Skeletal muscle cell (primary cell): ENCODE results near the gene ZDHHC14.

ENCODE experiments used
- DNase-seq: peaks from one replicate; pipeline ENCODE4 v3.0.0-alpha.2; 2010; ENCODE audit warnings: low read depth
- H3K4me3 ChIP-seq: 2 replicates; pipeline ENCODE4 v1.5.1; 2011; ENCODE audit warnings: low read depth, mild to moderate bottlenecking, control low read depth, low read length, moderate library complexity

ZDHHC14 gene

DNA sequence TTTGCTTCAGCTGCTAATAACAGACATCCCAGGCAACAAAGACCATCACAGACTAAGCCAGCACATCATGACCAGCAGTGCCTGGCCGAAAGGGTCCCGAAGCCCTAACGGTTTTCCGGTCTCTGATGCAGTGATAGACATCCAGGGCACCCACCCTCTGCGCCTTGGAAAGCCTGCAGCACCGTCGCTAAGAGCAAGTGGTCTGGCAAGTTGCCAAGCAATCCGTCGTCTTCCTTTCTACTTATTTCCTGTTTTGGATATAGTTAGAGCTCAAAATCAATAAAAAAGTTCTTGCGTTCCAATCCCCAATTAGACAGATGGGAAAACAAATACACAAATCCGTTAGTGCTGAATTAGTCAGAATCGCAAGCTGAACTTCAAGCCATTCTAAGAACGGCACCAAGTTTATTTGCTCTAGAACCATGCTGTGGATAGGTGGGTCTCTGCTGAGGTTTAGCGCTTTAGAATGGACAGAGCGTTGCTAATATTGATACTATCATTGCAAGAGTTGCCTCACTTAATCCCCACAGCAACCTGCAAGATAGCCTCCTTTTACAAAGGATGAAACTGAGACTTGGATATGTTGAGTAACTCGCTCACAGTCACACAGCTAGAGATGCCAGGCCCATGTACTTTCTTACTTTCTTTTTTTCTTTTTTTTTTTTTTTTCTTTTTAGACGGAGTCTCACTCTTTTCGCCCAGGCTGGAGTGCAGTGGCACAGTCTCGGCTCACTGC is 278.7 kb downstream of the ZDHHC14 start:
- no peak for DNase-seq
- H3K4me3 ChIP-seq, result no peak overlapping the region

DNA sequence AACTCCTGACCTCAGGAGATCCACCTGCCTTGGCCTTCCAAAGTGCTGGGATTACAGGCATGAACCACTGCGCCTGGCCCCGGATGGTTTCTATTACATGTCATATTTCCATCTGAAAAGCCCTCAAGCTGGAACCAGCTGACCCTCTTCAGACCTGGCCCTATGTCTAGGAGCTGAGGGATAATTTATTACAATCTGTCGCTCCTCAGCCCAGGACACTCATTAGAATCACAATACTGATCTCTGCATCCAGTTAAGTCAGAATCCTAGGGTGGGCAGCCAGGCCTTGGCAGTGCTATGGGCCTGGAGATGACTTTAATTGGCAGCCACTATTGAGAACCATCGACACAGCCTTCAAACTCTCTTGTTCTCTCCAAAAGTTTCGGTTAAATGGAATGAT is 279.4 kb downstream of the ZDHHC14 start:
- H3K4me3 ChIP-seq, result no peak overlapping the region
- no peak for DNase-seq

DNA sequence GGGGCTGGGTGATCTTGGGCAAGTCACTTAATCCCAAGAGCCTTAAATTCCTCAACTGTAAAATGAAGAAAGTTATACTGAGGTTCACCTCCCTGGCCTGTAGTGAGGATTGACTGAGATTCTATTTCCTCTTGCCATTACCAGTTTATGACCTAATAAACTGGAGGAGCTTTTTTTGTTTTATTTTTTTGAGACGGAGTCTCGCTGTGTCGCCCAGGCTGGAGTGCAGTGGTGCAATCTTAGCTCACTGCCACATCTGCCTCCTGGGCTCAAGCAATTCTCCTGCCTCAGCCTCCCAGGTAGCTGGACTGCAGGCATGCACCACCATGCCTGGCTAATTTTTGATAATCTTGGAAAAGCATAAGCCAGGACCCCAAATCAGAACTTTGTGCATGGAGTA is 280.7 kb downstream of the ZDHHC14 start:
- no peak overlapping the region for H3K4me3 ChIP-seq
- no peak for DNase-seq

DNA sequence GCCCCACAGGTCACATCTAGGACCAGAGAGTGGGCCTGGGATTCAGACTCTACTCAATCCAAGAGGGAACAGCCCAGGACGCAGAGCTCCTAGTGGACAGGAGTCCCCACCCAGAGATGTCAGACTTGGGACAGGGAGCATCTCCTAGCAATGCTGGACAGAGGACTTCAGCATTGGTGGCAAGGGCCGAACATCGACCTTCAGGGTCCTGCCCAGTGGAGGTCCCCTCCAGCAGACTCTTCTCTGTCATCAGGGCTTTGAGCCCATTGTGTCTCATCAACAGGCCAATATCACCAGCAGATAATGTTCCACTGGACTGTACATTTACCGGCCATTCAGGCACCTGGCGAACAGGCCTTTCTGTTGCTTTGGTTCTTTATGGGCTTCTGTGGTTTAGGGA is 282.3 kb downstream of the ZDHHC14 start:
- DNase-seq, result no peak
- no peak overlapping the region for H3K4me3 ChIP-seq

DNA sequence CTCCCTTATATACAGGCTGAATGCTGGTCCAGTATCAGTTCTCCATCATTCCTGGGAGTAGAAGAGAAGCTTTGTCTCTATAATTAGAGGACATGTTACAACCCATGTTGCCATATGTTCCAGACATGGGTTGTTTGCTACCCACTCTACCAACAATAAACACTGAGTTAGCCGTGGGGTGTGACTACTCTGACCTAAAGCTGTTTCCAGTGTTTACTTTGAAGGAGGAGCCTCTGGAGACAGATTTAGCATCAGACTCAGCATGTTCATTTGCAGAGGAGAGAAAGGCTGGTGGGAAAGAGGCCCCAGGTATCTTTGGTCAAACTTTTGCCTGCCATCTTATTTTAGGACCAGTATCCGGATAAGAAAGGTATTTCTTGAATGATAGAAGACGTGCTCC is 284.2 kb downstream of the ZDHHC14 start:
- H3K4me3 ChIP-seq, result no peak overlapping the region
- no peak for DNase-seq

DNA sequence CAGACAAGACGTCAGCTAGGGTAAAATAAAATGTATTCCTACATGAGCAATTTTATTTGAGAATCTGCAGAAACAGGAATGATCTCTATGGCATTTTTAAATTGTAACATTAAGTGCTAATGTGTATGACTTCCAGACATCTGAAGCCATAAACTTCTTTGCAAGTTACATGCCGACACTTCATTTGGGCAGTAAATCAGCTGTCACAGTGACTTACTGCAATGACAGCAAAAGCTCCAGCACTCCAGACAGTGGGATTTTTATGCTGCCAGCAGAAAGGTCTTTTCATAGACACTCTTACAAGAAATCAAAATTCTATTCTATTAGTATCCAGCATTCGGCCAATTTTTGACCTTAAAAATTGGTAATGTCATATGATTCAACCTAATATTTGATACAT is 285.7 kb downstream of the ZDHHC14 start:
- no peak for DNase-seq

DNA sequence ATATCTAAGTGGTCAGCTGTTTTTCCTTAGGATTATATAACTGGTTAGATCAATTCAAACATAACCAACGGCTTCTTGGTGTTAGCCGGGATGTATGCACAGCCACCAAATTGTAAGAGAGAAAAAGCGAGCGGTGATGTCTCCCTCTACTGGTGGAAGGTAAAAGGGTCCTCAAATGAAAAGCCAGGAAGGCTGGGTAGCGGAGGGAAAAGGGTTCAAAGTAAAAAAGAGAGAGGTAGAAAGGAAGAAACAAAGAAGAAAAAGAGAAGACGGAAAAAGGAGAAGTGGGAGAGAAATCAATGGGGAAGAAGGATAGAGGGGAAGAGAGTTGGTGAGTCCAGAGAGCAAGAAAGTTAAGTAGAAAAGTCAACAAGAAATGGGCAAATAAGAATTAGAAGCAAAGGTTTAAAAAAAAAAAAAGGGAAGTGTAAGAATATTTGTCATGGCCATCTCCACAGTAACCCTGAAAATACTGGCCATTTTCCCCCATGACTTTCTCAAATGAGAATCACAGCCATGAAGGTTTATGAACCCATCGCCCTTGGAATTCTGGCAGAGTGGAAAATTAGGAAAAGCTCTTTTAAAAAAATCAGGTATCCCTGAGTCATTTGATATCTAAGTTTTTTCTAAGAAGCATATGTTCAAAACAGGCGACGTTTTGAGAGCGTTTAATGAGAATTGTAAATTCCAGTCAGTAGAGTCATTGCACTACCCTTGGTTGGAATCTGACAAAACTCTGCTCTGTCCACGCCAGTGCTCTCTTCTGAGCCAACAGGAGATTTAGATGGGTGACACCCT is 286.4 kb downstream of the ZDHHC14 start:
- no peak overlapping the region for H3K4me3 ChIP-seq
- no peak for DNase-seq

More for the DNA sequence above, 285.7 kb downstream of the ZDHHC14 start:
- H3K4me3 ChIP-seq, result no peak overlapping the region

DNA sequence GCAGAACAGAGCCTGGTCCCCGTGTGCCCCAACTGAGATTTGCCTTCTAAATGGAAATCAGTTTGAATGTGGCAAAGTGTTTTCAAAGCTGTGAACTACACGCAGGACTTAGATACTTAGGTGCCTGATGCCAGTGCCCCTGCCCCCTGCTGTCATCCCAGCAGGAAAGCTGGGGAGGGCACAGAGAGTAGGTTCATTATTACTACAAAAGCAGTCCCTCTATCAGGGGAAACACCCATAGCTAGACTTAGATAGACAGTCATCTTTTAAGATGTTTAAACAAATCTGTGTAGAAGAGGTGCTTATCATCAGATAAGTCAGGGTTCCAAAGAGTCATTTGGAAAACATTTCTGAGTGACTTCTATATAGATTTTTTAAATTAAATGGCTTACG is 287.0 kb downstream of the ZDHHC14 start:
- no peak for DNase-seq
- H3K4me3 ChIP-seq, result no peak overlapping the region

DNA sequence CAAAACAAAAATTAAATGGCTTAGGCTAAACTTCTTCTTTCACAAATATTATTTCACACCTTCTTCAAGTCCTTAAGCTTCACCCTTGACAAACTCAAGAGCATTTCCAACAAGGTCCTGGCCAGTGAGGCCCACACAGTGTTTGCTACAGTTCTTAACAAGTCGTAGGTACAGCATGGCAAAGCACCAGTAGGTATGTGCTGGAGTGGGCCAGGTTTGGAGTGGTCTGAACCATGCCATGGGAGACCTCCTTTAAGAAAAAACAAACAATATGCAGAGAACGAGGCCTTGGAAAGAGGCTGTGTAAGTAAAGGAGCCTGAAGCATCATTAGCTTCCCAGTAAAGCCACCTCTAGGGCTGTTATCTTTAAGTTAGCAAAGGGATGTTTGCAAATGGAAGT is 287.7 kb downstream of the ZDHHC14 start:
- no peak for DNase-seq
- no peak overlapping the region for H3K4me3 ChIP-seq

DNA sequence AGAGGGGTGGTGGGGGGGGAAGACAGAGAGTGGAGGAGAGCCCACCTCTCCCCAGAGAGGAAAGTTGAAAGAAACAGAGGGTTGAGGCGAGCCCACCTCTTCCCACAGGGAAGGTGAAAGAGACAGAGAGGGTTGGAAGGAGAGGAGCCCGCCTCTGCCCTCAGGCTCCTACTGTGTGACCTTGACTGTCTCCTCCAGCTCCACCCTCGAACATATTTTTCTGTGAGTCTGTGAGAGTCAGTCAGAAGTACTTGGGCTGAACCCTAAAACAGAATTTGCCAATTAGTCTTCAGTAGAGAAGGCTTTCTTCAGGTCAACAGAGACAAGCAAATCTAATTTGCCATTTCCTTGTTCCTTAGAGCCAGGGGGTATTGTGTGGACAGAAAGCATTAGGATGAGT is 288.3 kb downstream of the ZDHHC14 start:
- no peak for DNase-seq
- no peak overlapping the region for H3K4me3 ChIP-seq

DNA sequence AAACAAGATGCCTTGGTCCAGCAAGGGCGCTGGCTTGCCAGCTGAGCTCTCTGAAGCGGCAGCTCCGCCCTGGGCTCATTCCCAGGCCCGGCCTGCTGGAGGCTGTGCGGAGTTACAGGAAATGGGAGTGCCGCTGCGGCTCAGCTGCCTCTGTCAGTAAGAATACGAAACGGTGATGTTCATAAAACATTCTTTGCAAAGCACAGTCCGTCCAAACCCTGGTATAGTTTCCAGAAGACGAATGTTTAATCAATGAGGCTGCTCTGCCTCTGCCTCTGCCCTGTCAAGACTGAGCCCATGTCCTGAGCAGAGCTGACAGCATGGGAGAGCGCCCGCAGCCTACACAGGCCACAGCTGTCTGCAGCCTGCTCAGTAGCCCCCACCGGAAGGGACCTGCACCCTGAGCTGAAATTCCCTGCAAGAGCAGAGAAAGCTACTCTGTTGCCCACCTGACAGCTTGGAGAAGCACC is 288.8 kb downstream of the ZDHHC14 start:
- H3K4me3 ChIP-seq, result peak overlapping the region; percentile 26
- peak; percentile 67 for DNase-seq

DNA sequence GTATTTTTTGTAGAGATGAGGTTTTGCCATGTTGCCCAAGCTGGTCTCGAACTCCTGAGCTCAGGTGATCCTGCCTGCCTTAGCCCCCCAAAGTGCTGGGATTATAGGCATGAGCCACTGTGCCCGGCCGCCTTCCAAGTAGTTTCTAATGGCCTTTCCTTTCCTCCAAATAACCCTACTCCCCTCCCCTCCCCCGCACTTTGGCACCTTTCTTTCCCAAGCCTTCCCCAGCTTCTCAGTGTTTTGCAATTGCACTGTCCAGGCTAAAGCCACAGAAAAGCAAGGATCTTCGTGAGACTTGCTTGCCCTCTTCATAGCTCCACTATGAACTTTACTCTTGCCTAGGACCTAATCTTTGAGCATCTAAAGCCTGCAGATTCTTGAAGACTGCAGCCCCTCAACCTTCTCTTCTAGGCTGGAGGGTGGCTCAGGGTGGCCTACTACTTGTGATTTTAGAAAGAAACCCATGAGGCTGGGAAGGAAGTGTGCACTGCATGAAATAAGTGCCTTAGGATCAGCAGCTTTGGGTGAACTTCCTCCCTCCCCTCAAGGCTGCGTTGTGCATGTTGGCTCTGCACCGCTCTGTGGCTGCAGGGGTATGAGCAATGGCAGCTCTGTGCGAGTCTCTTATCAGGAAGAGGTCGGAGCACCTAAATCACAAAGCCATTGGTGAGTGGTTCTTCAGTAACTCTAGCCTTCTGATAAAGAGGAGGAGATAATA is 289.6 kb downstream of the ZDHHC14 start:
- DNase-seq, result no peak
- H3K4me3 ChIP-seq, result no peak overlapping the region

DNA sequence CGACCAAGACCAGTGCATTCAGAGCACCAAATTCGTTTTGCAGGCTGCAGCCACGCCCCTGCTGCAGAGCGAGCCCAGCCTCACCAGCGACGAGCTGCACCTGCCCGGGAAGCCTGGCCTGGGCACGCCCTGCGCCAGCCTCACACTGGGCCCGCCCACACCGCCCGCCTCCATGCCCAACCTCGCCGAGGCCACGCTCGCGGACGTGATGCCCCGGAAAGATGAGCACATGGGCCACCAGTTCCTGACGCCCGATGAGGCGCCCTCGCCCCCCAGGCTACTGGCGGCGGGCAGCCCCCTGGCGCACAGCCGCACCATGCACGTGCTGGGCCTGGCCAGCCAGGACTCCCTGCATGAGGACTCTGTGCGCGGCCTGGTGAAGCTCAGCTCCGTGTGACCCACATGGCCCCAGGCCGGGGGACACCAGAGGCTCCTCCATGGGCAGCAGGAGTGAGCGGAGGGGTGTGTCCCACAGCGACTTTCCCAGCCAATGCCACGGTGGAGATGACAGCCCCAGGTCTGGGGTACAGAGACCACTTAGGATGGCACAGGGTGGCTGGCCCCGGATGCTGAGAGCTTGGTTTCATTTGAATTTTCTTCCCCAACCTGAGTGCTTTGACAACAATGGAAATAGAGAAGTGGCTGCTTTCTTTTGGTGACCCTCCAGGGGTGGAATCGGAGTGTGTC is 291.9 kb downstream of the ZDHHC14 start:
- H3K4me3 ChIP-seq, result no peak overlapping the region
- DNase-seq, result no peak

DNA sequence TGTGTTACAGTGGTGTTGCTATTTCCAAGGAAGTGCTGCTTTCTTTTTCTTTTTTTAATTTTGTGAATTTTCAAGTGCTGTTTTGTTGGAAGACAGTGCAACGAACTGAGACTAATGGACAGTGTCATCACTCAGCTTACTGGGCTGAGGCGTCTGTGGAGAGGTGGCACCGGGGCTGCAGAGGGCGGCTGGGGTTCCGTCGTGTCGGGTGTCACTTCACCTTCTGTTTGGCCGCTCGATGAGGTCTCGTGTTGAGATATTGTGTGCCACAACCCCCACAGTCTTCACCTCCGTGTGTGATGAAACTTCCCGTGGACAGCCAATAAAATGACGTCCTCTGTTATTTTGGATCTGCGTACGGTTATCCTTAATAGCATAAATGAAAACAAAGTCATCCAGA is 292.6 kb downstream of the ZDHHC14 start:
- no peak for DNase-seq
- H3K4me3 ChIP-seq, result no peak overlapping the region

DNA sequence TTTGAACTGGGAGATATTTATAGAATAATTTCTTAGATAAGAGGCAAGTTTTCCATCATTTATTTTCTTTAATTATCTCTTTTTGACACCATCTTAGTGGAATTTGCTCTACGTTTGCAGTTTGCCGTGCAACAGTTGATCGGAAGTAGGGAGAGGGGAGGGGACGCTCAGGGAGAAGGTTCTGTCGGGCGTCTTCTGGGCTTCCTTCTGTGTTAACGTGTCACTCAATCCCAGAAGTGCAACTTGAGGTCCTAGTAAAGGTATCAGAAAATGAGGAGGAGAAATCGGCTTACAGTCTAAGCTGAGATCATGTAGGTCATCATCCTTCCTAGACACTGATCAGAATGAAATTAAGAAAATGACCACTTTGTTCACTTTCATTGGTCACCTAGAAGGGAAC is 293.1 kb downstream of the ZDHHC14 start:
- H3K4me3 ChIP-seq, result no peak overlapping the region

DNA sequence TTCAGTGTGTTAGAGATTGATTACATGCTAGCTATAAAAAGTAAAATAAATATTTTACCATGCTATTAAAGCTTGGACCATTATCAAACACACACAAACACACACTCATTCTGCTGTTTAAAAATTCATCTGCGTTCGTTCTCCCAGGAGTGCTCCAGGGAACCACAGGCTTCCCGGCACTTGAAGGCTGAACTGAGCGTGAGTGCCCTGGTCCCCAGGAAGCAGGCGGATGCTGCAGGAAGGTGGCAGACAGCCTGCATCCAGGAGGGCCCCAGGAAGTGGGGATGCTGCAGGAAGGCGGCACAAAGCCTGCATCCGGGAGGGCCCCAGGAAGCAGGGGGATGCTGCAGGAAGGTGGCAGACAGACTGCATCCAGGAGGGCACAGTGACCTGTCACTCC is 294.8 kb downstream of the ZDHHC14 start:
- no peak overlapping the region for H3K4me3 ChIP-seq
- no peak for DNase-seq

More for the DNA sequence above, 293.1 kb downstream of the ZDHHC14 start:
- no peak for DNase-seq

DNA sequence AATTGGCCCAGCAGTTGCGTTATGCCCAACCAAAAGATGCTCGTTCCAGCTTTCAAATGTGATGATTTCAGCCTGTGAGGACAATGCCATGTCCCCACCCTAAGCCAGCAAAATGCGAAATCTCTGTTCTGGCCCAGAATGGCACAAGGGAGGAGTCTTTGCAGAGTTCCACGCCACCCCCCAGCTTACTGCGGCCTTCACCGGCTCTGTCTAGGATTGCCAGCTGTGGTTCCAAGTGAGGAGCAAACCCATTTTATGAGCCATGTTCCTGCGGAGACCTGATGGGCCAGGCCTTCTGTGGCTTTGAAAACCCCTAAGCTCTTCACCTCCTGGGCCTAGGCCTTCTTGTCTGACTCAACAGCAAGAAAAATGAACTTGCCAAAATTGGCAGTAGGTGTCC is 295.3 kb downstream of the ZDHHC14 start:
- no peak for DNase-seq
- H3K4me3 ChIP-seq, result no peak overlapping the region

DNA sequence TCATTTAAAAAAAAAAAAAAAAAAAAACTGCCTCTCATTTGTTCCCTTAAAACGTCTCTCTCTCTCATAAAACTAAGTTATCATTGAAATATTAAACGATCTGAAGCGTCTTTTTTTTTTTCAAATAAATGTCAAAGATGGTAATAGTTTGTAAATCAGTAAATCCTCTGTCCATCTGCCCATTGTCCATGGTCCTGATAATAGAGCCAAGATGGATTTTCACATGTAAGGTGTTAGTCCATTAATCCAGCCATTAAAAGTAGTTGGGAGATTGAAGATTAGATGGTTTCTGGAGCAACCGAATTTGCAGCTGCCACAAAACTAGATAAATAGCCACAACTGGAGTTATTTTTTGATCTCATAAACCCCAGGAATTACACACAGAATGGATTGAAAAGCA is 296.2 kb downstream of the ZDHHC14 start:
- no peak for DNase-seq
- no peak overlapping the region for H3K4me3 ChIP-seq

DNA sequence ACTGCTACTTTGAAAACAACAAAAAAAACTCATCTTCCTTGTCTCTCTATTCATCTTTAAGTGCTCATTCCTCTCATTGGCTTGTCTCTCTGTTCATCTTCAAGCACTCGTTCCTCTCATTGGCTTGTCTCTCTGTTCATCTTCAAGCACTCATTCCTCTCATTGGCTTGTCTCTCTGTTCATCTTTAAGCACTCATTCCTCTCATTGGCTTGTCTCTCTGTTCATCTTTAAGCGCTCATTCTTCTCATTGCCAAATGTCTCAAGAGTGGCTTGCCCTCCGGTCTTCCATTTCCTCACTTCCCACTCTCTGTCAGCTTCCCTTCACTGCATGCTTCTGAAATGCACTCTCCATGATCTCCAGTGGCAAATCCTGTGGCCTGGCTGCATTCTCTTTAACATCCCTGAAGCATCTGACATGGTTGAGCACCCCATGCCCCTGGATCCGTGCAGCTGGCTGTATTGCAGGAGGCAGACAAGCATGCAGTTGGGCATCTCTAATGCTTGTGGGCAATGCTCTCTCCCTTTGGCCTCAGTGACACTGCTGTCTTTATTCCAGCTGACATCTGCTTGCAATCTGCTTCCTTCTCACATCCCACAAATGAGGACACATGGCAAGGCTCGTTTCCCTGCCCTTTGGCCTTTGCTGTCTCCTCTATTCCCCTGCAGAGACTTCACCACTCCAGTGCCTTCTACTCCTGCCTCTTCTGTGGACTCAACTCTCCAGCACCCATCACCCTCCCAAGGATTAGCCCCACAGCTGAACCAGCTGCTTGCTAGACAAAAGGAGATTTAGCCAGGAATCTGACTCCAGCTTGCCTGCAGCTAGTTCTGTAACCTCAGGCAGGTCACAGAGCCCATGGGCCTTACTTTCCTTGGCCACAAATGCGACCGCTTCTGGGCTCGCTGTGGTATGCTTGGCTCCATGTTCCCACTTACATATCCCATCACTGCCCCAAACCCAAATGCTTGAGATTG is 298.9 kb downstream of the ZDHHC14 start:
- DNase-seq, result no peak
- H3K4me3 ChIP-seq, result no peak overlapping the region
